IPS-18c (cell line): ENCODE data around the gene LIN7C.
A peak's percentile ranks its signal among the peaks of the same experiment; 100 is the strongest.
"Not testable (repeated sequence)": the region's sequence is repeated elsewhere in the genome, so short reads cannot be mapped to it uniquely, and the experiment has no call there.

Source experiments
- H3K4me3 ChIP-seq: 2 replicates; pipeline ENCODE4 v1.7.0; 2013; ENCODE audit warnings: low read depth, mild to moderate bottlenecking, low read length, moderate library complexity; ENCODE audit not compliant: insufficient read depth
- H3K9me3 ChIP-seq: one replicate; pipeline ENCODE4 v1.6.1; 2013; ENCODE audit warnings: mild to moderate bottlenecking, low read length, moderate library complexity; ENCODE audit not compliant: control insufficient read depth, insufficient read depth

The LIN7C gene

GRCh38 chr11:27506200-27507182, at the start of gene LIN7C:
LIN7C (minus strand) TSS chr11:27506769; CDS start chr11:27506752, 17 bp downstream.
- Histone ChIP-seq H3K4me3 (peak within 1 kb of the TSS; percentile 95), H3K9me3 (no peaks in the 10 kb centered on the region)

DNA sequence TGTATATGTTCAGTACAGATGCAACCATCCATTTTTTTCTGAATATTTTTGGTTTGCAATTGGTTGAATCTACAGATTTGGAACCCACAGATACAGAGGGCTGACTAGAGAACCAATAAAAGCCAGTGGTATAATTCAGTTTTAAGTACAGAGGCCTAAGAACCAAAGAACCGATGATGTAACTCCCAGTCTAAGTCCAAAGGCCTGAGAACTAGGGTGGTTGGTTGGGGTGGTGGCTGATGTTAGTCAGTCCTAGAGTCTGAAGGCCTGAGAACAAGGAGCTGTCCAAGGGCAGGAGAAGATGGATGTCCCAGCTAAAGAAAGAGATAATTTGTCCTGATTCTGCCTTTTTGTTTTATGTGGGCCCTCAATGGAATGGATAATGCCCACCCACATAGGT, 48.7 kb upstream of the LIN7C start:
- H3K9me3 ChIP-seq = no peaks in the 10 kb centered on the region

DNA sequence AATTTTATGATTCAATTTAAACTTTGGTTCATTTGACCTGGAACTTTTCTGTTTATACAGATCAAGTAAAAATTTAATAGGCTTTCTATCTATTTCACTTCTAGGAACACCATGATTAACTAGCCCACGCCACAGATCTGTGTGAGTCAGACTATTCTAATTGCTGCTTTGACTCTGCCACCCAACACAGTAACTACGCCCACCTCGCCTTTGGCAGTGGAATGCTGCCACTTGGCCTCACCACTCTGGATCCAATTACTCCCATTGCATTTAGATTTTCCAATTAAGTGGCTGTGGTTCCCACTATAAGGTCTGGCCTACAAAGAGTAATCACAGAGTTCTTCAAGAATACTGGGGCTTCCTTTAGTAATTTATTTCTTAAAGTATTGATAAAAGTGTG, 46.6 kb upstream of the LIN7C start:
- Histone ChIP-seq H3K9me3 (no peaks in the 10 kb centered on the region), H3K4me3 (no peak overlapping the region)

More for the DNA sequence above, 48.7 kb upstream of the LIN7C start:
- no peak overlapping the region for H3K4me3 ChIP-seq

DNA sequence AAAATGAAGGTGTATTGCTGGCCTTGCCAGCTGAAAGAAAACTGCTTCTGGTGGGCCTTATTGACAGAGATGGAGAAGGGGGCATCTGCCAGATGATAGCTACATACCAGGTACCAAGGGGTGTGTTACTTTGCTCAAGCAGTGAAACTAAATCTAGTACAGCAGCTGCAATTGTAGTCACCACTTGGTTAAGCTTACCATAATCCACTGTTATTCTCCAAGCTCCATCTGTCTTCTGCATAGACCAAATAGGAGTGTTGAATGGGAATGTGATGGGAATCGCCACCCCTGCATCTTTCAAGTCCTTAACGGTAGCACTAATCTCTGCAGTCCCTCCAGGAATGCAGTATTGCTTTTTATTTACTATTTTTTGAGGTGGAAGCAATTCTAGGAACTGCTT, 45.8 kb upstream of the LIN7C start:
- Histone ChIP-seq H3K4me3 (no peak overlapping the region), H3K9me3 (no peaks in the 10 kb centered on the region)

- no peak overlapping the region for H3K4me3 ChIP-seq
- H3K9me3 ChIP-seq = no peaks in the 10 kb centered on the region
Measured at GRCh38 chr11:27551127-27551526, 44.6 kb upstream of the LIN7C start.

GRCh38 chr11:27545946-27546345, 39.4 kb upstream of the LIN7C start:
- no peaks in the 10 kb centered on the region for H3K9me3 ChIP-seq
- H3K4me3 ChIP-seq = no peak overlapping the region

GRCh38 chr11:27545035-27545434, 38.5 kb upstream of the LIN7C start:
- Histone ChIP-seq H3K9me3 (no peaks in the 10 kb centered on the region), H3K4me3 (no peak overlapping the region)

GRCh38 chr11:27541790-27542189, 35.2 kb upstream of the LIN7C start:
- H3K9me3 ChIP-seq = no peaks in the 10 kb centered on the region
- H3K4me3 ChIP-seq = no peak overlapping the region

- H3K9me3 ChIP-seq = no peaks in the 10 kb centered on the region
- no peak overlapping the region for H3K4me3 ChIP-seq
Measured at GRCh38 chr11:27540051-27540450, 33.5 kb upstream of the LIN7C start.

DNA sequence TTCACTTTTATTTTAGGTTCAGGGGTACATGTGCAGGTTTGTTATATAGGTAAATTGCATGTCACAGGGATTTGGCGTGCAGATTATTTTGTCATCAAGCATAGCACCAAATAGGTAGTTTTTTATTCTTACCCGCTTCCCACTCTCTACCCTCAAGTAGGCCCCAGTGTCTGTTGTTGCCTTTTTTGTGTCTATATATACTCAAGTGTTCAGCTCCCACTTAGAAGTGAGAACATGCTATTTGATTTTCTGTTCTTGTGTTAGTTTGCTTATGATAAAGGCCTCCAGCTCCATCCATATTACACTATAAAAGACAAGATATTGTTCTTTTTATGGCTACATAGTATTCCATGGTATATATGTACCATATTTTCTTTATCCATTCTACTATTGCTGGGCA, 28.5 kb upstream of the LIN7C start:
- H3K9me3 ChIP-seq = no peaks in the 10 kb centered on the region
- no peak overlapping the region for H3K4me3 ChIP-seq

GRCh38 chr11:27532652-27533325, 26.2 kb upstream of the LIN7C start:
- no peaks in the 10 kb centered on the region for H3K9me3 ChIP-seq
- H3K4me3 ChIP-seq = no peak overlapping the region

GRCh38 chr11:27528712-27529111, 22.1 kb upstream of the LIN7C start:
- Histone ChIP-seq H3K4me3 (no peak overlapping the region), H3K9me3 (no peaks in the 10 kb centered on the region)

GRCh38 chr11:27526535-27526934, 20.0 kb upstream of the LIN7C start:
- H3K4me3 ChIP-seq = no peak overlapping the region
- H3K9me3 ChIP-seq = no peaks in the 10 kb centered on the region

DNA sequence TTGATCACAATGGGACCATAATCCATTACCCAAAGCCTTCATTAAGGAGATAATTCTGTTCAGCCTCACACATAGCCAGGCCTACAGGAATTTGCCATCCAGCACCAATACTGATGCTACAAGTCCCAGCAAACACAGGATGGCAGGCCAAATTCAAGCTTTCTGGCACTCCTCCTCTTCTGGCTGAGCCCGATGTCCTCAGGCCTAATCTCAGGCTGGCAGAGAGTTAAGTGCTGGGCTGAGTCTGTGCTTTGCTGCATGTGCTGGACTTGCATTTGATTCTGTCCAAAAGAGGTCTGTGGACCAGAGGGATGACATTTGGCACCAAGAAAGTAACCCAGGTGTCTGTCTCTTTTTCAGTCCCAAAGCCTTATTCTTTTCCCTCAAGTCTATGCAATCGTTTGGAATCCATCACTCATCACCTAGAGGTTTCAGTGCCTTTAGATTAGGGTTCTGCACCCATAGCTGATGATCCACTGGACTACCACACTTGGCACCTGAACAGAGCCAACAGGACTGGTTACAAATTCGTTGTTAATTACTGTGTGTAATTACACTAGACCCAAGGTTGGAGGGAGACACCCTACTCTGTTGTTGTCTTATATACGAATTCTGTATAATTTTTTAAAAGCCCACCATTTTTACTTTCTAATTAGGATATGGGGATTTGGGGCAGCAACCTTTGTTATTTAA, 19.4 kb upstream of the LIN7C start:
- Histone ChIP-seq H3K9me3 (no peaks in the 10 kb centered on the region), H3K4me3 (no peak overlapping the region)

DNA sequence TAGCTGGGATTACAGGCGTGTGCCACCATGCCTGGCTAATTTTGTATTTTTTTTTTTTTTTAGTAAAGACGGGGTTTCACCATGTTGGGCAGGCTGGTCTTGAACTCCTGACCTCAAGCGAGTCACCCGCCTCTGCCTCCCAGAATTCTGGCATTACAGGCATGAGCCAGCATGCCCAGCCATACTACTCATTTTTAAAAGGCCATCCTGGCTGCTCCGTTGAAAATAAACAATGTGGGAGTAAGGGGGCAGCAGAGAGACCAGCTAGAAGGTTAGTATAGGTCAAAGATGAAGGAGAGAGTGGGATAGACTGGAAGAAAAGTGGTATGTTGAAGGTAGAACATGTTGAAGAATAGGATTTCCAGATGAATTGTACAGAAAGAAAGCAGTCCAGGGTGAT, 17.6 kb upstream of the LIN7C start:
- Histone ChIP-seq H3K4me3 (no peak overlapping the region), H3K9me3 (no peaks in the 10 kb centered on the region)

DNA sequence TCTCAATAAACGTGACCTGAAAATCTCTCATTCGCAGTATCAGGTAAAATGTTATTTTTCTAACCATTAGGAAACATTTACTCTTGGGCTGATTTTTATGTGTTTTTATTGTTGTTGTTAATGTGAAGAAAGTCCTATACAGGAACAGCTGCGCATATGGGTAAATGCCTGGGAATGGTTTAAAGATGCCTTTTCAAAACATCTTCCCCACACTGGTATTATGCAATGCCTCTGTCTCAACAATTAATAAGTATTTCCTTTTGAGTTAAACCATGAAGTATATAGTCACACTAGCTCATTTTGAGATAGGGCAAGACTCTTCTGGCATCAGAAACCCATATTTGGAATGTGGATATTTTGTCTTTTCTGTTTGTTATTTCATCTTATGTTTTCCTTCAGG, 13.7 kb upstream of the LIN7C start:
- Histone ChIP-seq H3K4me3 (no peak overlapping the region), H3K9me3 (no peaks in the 10 kb centered on the region)

GRCh38 chr11:27518518-27518917, 11.9 kb upstream of the LIN7C start:
- no peak overlapping the region for H3K4me3 ChIP-seq
- no peaks in the 10 kb centered on the region for H3K9me3 ChIP-seq

GRCh38 chr11:27517490-27517889, 10.9 kb upstream of the LIN7C start:
- not testable (repeated sequence) for H3K9me3 ChIP-seq, H3K4me3 ChIP-seq
